Fibroblast of villous mesenchyme (primary cell): ENCODE measurements around the gene ANKMY2. TPM values are rescaled to one million over a fixed set of nuclear protein-coding genes. Genes with fewer than 3 reads are reported as not detected.
A peak's percentile ranks its signal among the peaks of the same experiment; 100 is the strongest.

Experiments
- DNase-seq: peaks from one replicate; pipeline ENCODE4 v3.0.0-alpha.2; 2010; ENCODE audit warnings: low read depth
- H3K4me3 ChIP-seq: 2 replicates; pipeline ENCODE4 v1.5.1; 2011; ENCODE audit warnings: low read depth, mild to moderate bottlenecking, low read length
- CTCF ChIP-seq: IDR thresholded peaks from 2 replicates; pipeline ENCODE4 v1.5.1; 2012; ENCODE audit warnings: low read depth, mild to moderate bottlenecking, low read length; ENCODE audit not compliant: insufficient read depth
- total RNA-seq: library from RNA; depleted of rRNA; stranded (reverse); fragments of >200 nt; gene quantifications from 2 replicates; pipeline ENCODE4 v1.2.3, GENCODE V29; 2012

Gene ANKMY2
- total RNA-seq, 1 donor, result 28.5 TPM

GRCh38 chr7:16594676-16595075, 50.9 kb downstream of the ANKMY2 start:
- DNase-seq, result no peak
- TF ChIP-seq CTCF, result no peak

GRCh38 chr7:16594061-16594460, 51.5 kb downstream of the ANKMY2 start:
- no peak for TF ChIP-seq CTCF
- DNase-seq, result no peak
- no peak overlapping the region for H3K4me3 ChIP-seq

More at GRCh38 chr7:16594676-16595075, 50.9 kb downstream of the ANKMY2 start:
- H3K4me3 ChIP-seq, result no peak overlapping the region

GRCh38 chr7:16592395-16592794, 53.2 kb downstream of the ANKMY2 start:
- peak; percentile 56 for DNase-seq
- no peak overlapping the region for H3K4me3 ChIP-seq
- no peak for TF ChIP-seq CTCF

- no peak overlapping the region for H3K4me3 ChIP-seq
- TF ChIP-seq CTCF, result no peak
- no peak for DNase-seq
These were observed 55.1 kb downstream of the ANKMY2 start for GRCh38 chr7:16590424-16590823.

- DNase-seq, result no peak
- TF ChIP-seq CTCF, result no peak
- no peak overlapping the region for H3K4me3 ChIP-seq
These were observed 55.7 kb downstream of the ANKMY2 start for GRCh38 chr7:16589881-16590280.

GRCh38 chr7:16587790-16588189, 57.8 kb downstream of the ANKMY2 start:
- no peak for DNase-seq
- no peak for TF ChIP-seq CTCF
- no peak overlapping the region for H3K4me3 ChIP-seq

- TF ChIP-seq CTCF, result no peak
- no peak for DNase-seq
- no peak overlapping the region for H3K4me3 ChIP-seq
These were observed 58.4 kb downstream of the ANKMY2 start for GRCh38 chr7:16587129-16587528.
